Natural killer cell (primary cell): ENCODE data around the gene TMEM39B. TPM values are rescaled to one million over a fixed set of nuclear protein-coding genes. Genes with fewer than 3 reads are reported as not detected.

Experiments
- ATAC-seq, 3 donors: fragments of 150-1000 bp in 2 of 3; fragments of 200-7000 bp in 1 of 3; cut with Tn5 transposase; 1 replicate in 1 of 3; 2 replicates in 2 of 3; pipeline ENCODE4 v1.10.0; 2021; ENCODE audit warnings: mild to moderate bottlenecking in 2 of 3, moderate library complexity in 2 of 3
- DNase-seq, 2 donors: peaks; one replicate each; pipeline versions ENCODE4 v3.0.0 to v3.0.0-alpha.2; 2013 to 2021; ENCODE audit warnings: mixed read lengths in 1 of 2
- H3K27ac ChIP-seq: one replicate; pipeline ENCODE4 v1.5.1; 2013; ENCODE audit warnings: mild to moderate bottlenecking, low read length
- H3K27me3 ChIP-seq: one replicate; pipeline ENCODE4 v1.6.1; 2013; ENCODE audit warnings: low read length; ENCODE audit not compliant: control insufficient read depth, insufficient read depth
- H3K36me3 ChIP-seq: one replicate; pipeline ENCODE4 v1.6.1; 2013; ENCODE audit warnings: low read length; ENCODE audit not compliant: control insufficient read depth, insufficient read depth
- H3K4me1 ChIP-seq: one replicate; pipeline ENCODE4 v1.6.1; 2013; ENCODE audit warnings: low read length; ENCODE audit not compliant: control insufficient read depth, insufficient read depth
- H3K4me3 ChIP-seq: one replicate; pipeline ENCODE4 v1.5.1; 2013; ENCODE audit warnings: low read length
- H3K9me3 ChIP-seq: one replicate; pipeline ENCODE4 v1.6.1; 2013; ENCODE audit warnings: low read length; ENCODE audit not compliant: control insufficient read depth, insufficient read depth
- H3K27ac Mint-ChIP-seq, 2 donors: one replicate each; pipeline ENCODE4 v1.8.0; 2022; ENCODE audit warnings: mild to moderate bottlenecking in 2 of 2, mixed read lengths in 2 of 2, moderate library complexity in 1 of 2
- H3K27me3 Mint-ChIP-seq, 2 donors: one replicate each; pipeline ENCODE4 v1.8.0; 2022; ENCODE audit warnings: low read depth in 2 of 2, mixed read lengths in 2 of 2
- H3K36me3 Mint-ChIP-seq: one replicate; pipeline ENCODE4 v1.8.0; 2022; ENCODE audit warnings: mixed read lengths
- H3K4me1 Mint-ChIP-seq, 2 donors: one replicate each; pipeline ENCODE4 v1.8.0; 2022; ENCODE audit warnings: mixed read lengths in 2 of 2
- H3K4me3 Mint-ChIP-seq: one replicate; pipeline ENCODE4 v1.8.0; 2022; ENCODE audit warnings: mild to moderate bottlenecking, moderate library complexity, mixed read lengths
- H3K9me3 Mint-ChIP-seq, 2 donors: one replicate each; pipeline ENCODE4 v1.8.0; 2022; ENCODE audit warnings: mixed read lengths in 2 of 2
- WGBS: methylation state at CpG from one replicate; pipeline ENCODE4 v1.1.7; 2013; ENCODE audit warnings: missing lambda C conversion rate; ENCODE audit not compliant: insufficient coverage; 5-methylcytosine and 5-hydroxymethylcytosine counted together
- intact Hi-C: fragments of 100-400 bp; cut with micrococcal nuclease; formaldehyde crosslinking; loops from one replicate; pipeline ENCODE4 v1.14.2; 2022
- total RNA-seq, 4 donors: library from RNA; stranded (reverse); fragments of 120-200 nt in 1 of 4; gene quantifications; one replicate each; pipeline versions ENCODE4 v1.2.3 to v1.2.4, GENCODE V29; 2013 to 2022
- TF ChIP-seq, protein P1 (sequence below): fragments of 200-600 bp; IDR thresholded peaks from one replicate; pipeline ENCODE4 v1.8.0; 2022; ENCODE audit warnings: antibody characterized with exemption

TMEM39B gene
- total RNA-seq, 3 donors from 2014 or later (not counting 1 experiment from before 2014, with no cell fraction given), result 13.3 to 17.1 (median 15.8) TPM

DNA sequence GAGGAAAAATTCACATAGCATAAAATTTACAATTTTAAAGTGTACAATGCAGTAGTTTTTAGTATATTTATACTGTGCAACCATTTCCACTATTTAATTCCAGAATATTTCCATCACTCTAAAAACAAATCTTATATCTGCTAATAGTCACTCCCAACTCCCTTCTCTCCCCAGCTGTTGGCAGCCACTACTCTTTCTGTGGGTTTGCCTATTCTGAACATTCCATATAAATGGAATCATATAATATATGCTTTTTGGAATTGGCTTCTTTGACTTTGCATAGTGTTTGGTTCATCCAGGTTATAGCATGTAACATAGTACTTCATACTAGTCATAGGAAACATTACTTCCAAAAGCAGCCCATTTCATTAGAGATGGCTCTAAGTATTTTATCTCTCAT, 25.0 kb upstream of the TMEM39B start:
- H3K36me3 Mint-ChIP-seq, result peaks cover 17% of the 10 kb centered on the region

DNA sequence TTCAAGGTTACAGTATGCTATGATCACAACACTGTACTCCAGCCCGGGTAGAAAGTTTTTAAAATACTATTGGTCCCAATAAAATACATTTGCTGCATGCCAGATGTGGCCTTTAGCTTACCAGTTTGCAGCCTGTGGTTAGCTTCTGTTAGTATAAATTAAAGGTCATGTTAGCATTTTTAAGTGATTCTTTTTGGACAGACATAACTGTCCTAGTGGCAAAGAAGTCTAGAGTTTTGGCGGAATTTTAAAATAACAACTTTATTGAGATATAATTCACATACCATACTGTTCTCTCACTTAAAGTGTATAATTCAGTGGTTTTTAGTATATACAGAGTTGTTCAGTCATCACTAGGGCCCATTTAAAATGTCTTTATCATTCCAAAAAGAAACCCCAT, 24.3 kb upstream of the TMEM39B start:
- peaks cover 0 to 11% of the 10 kb centered on the region in 2 donors for H3K4me1 Mint-ChIP-seq
- peaks cover 17% of the 10 kb centered on the region for H3K36me3 Mint-ChIP-seq
- H3K4me3 Mint-ChIP-seq, result no peak overlapping the region
- no peaks in the 10 kb centered on the region for H3K9me3 Mint-ChIP-seq
- 100% methylated on average over 1 of the region's 2 CpGs for WGBS
- ATAC-seq (no peak), DNase-seq (no peak)
- Histone ChIP-seq H3K4me3 (no peak overlapping the region), H3K9me3 (no peaks in the 10 kb centered on the region), H3K27ac (no peak overlapping the region), H3K36me3 (peaks cover 68% of the 10 kb centered on the region), H3K4me1 (no peaks in the 10 kb centered on the region), H3K27me3 (no peaks in the 10 kb centered on the region)
- H3K27me3 Mint-ChIP-seq, result no peaks in the 10 kb centered on the region
- H3K27ac Mint-ChIP-seq, result peak overlapping the region in 1 of 2 donors; percentile 35
- intact Hi-C loops, result no loop called here
- TF ChIP-seq, protein P1, sequence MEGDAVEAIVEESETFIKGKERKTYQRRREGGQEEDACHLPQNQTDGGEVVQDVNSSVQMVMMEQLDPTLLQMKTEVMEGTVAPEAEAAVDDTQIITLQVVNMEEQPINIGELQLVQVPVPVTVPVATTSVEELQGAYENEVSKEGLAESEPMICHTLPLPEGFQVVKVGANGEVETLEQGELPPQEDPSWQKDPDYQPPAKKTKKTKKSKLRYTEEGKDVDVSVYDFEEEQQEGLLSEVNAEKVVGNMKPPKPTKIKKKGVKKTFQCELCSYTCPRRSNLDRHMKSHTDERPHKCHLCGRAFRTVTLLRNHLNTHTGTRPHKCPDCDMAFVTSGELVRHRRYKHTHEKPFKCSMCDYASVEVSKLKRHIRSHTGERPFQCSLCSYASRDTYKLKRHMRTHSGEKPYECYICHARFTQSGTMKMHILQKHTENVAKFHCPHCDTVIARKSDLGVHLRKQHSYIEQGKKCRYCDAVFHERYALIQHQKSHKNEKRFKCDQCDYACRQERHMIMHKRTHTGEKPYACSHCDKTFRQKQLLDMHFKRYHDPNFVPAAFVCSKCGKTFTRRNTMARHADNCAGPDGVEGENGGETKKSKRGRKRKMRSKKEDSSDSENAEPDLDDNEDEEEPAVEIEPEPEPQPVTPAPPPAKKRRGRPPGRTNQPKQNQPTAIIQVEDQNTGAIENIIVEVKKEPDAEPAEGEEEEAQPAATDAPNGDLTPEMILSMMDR, result no peak

More for the DNA sequence above, 25.0 kb upstream of the TMEM39B start:
- DNase-seq (no peak), ATAC-seq (no peak)
- no peaks in the 10 kb centered on the region for H3K27me3 ChIP-seq
- intact Hi-C loops, result no loop called here
- H3K27me3 Mint-ChIP-seq, result no peaks in the 10 kb centered on the region
- H3K9me3 Mint-ChIP-seq, result no peaks in the 10 kb centered on the region
- TF ChIP-seq, protein P1, result no peak
- H3K4me3 Mint-ChIP-seq, result no peak overlapping the region
- peak overlapping the region; percentile 35 to 57 for H3K27ac Mint-ChIP-seq
- no peaks in the 10 kb centered on the region for H3K4me1 ChIP-seq
- peaks cover 67% of the 10 kb centered on the region for H3K36me3 ChIP-seq
- H3K4me3 ChIP-seq, result no peak overlapping the region
- H3K9me3 ChIP-seq, result no peaks in the 10 kb centered on the region
- peaks cover 0 to 11% of the 10 kb centered on the region in 2 donors for H3K4me1 Mint-ChIP-seq
- no peak overlapping the region for H3K27ac ChIP-seq

DNA sequence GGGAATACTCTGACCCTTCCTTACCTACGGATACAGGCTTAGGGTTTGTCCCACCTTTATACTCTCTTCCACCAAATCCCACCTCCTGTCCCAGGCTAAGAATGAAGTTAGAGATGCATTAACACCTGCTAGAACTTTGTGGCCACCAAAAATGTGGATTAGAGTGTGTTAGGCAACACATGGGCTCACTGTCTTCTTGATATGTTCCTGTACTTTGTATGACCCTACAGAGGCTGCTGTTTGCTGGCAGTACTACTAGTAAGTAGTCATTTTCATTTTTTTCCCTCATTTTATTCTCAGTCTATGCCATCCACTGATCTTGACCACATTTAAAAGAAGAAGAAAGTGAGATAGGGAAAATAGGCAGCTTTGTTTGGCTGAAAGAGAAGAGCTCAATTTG, 21.0 kb upstream of the TMEM39B start:
- Histone ChIP-seq H3K36me3 (peaks cover 68% of the 10 kb centered on the region), H3K9me3 (no peaks in the 10 kb centered on the region), H3K27ac (no peak overlapping the region), H3K4me1 (no peaks in the 10 kb centered on the region), H3K4me3 (no peak overlapping the region), H3K27me3 (no peaks in the 10 kb centered on the region)
- intact Hi-C loops, result no loop called here
- H3K27ac Mint-ChIP-seq, result peak overlapping the region in 1 of 2 donors; percentile 23
- H3K4me3 Mint-ChIP-seq, result no peak overlapping the region
- H3K9me3 Mint-ChIP-seq, result no peaks in the 10 kb centered on the region
- no peaks in the 10 kb centered on the region for H3K27me3 Mint-ChIP-seq
- TF ChIP-seq, protein P1, result no peak
- WGBS, result 90% methylated on average over 1 of the region's 1 CpG
- peaks cover 17% of the 10 kb centered on the region for H3K36me3 Mint-ChIP-seq
- no peak for ATAC-seq
- no peak for DNase-seq
- peaks cover 0 to 15% of the 10 kb centered on the region in 2 donors for H3K4me1 Mint-ChIP-seq

DNA sequence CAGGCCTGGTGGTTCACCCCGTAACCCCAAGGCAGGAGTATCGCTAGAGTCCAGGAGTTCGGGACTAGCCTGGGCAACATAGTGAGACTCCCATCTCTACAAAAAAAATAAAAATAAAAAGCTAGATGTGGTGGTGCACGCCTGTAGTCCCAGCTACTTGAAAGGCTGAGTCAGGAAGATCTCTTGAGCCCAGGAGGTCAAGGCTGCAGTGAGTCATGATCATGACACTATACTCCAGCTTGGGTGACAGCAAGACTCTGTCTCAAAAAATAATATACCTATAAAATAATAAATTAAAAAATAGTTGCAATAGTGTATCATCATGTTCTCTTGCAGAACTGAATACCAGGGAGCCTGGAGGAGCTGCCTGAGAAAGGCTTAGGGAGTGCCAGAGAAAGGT, 19.9 kb upstream of the TMEM39B start:
- no peak overlapping the region for H3K4me3 Mint-ChIP-seq
- H3K9me3 Mint-ChIP-seq, result no peaks in the 10 kb centered on the region
- Histone ChIP-seq H3K27ac (no peak overlapping the region), H3K4me1 (no peaks in the 10 kb centered on the region), H3K4me3 (no peak overlapping the region), H3K9me3 (no peaks in the 10 kb centered on the region), H3K36me3 (peaks cover 64% of the 10 kb centered on the region), H3K27me3 (no peaks in the 10 kb centered on the region)
- ATAC-seq, result no peak
- H3K27me3 Mint-ChIP-seq, result no peaks in the 10 kb centered on the region
- TF ChIP-seq, protein P1, result no peak
- H3K4me1 Mint-ChIP-seq, result peaks cover 0 to 16% of the 10 kb centered on the region in 2 donors
- intact Hi-C loops, result no loop called here
- DNase-seq, result no peak
- H3K27ac Mint-ChIP-seq, result no peak overlapping the region
- H3K36me3 Mint-ChIP-seq, result peaks cover 12% of the 10 kb centered on the region
- WGBS, result 100% methylated on average over 3 of the region's 4 CpGs
